ENCODE results near the gene LRRK2.
"Not testable (repeated sequence)": the region's sequence is repeated elsewhere in the genome, so short reads cannot be mapped to it uniquely, and the experiment has no call there.

The LRRK2 gene

DNA sequence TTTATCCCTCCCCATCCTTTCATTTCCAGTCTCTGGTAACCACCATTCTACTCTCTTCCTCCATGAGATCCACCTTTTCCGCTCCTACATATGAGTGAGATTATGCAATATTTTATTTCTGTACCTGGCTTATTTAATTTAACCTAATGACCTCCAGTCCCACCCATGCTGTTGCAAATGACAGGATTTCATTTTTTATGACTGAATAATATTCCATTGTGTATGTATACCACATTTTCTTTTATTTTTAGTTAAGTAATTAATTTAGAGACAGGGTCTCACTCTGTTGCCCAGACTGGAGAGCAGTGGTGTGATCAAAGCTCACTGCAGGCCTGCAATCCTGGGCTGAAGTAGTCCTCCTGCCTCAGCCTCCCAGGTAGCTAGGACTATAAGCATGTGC lies 2.6 kb downstream of the LRRK2 start:
- Mint-ChIP-seq H3K36me3 (no peaks in the 10 kb centered on the region), H3K9me3 (ENCODE audit: low read depth) (no peaks in the 10 kb centered on the region), H3K4me3 (no peak overlapping the region), H3K27me3 (peaks cover 30% of the 10 kb centered on the region), H3K27ac (no peak overlapping the region), H3K4me1 (ENCODE audit: low read depth) (peaks cover 15% of the 10 kb centered on the region)

DNA sequence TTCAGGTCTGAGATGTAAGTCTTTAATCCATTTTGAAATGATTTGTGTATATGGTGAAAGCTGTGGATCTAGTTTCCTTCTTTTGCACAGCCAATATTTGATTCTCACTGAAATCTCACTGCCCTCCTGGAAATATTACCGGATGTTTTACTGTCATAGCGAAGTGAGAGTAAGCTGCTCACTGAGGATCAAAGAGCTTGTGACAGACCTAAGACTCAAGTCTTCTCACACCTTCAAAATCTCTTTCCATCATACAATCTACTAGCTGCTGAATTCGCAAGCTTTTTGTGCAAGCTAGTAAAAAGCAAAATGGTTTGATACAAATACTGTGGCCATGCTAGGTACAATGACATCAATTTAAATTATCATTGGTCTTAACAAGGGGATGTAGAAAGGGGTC lies 3.9 kb downstream of the LRRK2 start:
- no peaks in the 10 kb centered on the region for H3K36me3 Mint-ChIP-seq
- no peaks in the 10 kb centered on the region for H3K9me3 Mint-ChIP-seq (ENCODE audit: low read depth)
- peaks cover 14% of the 10 kb centered on the region for H3K4me1 Mint-ChIP-seq (ENCODE audit: low read depth)
- H3K4me3 Mint-ChIP-seq, result no peak overlapping the region
- H3K27ac Mint-ChIP-seq, result no peak overlapping the region
- H3K27me3 Mint-ChIP-seq, result peaks cover 25% of the 10 kb centered on the region

- H3K27ac Mint-ChIP-seq, result no peak overlapping the region
- peaks cover 8% of the 10 kb centered on the region for H3K4me1 Mint-ChIP-seq (ENCODE audit: low read depth)
- H3K36me3 Mint-ChIP-seq, result no peaks in the 10 kb centered on the region
- no peaks in the 10 kb centered on the region for H3K9me3 Mint-ChIP-seq (ENCODE audit: low read depth)
- peaks cover 19% of the 10 kb centered on the region for H3K27me3 Mint-ChIP-seq
- no peak overlapping the region for H3K4me3 Mint-ChIP-seq
Observed at GRCh38 chr12:40229690-40230651, 5.2 kb downstream of the LRRK2 start.

DNA sequence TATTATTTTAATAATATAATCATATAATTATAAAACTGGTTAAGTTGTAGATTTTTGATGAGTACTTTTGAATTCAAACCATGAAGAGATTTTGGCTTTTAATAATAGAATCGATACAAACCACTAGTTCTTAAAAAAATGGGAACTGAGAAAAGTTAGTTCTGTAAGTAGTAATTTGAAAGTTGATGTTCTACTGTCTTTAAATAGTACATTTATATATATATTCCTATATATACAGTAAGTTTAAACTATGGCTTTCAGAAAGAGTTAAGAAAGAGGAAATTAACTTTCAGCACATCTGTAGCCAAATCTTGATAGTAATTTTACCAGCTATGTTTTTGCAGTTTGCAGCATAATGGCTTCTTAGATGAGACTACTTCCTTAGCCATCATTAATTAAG lies 7.8 kb downstream of the LRRK2 start:
- Mint-ChIP-seq H3K4me1 (ENCODE audit: low read depth) (no peaks in the 10 kb centered on the region), H3K27me3 (peaks cover 10% of the 10 kb centered on the region)

DNA sequence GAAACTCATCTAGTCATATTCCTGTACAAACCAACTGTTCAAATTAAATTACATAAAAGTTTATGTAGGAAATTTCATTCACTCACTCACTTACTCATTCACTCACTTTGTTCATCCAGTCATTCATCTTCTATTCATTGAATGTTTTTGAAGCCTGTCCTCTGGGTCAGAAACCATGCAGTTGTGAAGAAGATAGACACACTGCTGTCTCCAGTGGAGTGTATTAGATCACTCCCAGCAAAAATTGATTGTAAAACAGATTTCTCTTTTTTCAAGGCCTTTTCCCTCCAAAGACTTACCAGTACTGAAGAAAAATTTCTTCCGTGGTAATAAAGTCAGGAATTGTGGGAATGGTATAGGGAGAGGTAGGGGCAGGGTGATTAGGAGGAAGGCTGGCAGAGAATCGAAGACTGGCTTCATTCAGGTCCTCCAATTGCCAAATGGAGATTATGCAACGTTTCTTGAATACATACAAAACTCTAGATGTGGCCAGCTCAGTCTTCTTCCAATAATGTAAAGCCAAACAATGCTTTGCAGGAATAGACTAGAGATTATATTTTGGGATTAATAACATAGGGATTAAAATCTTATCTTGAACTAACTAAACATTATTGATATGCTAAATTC lies 9.1 kb downstream of the LRRK2 start:
- no peaks in the 10 kb centered on the region for H3K4me1 Mint-ChIP-seq (ENCODE audit: low read depth)
- no peaks in the 10 kb centered on the region for H3K36me3 Mint-ChIP-seq
- H3K27ac Mint-ChIP-seq, result no peak overlapping the region
- peaks cover 4% of the 10 kb centered on the region for H3K27me3 Mint-ChIP-seq
- no peak overlapping the region for H3K4me3 Mint-ChIP-seq
- no peaks in the 10 kb centered on the region for H3K9me3 Mint-ChIP-seq (ENCODE audit: low read depth)

More for the DNA sequence above, 7.8 kb downstream of the LRRK2 start:
- Mint-ChIP-seq H3K36me3 (no peaks in the 10 kb centered on the region), H3K27ac (no peak overlapping the region), H3K4me3 (no peak overlapping the region), H3K9me3 (ENCODE audit: low read depth) (no peaks in the 10 kb centered on the region)

GRCh38 chr12:40236357-40236850 lies 11.6 kb downstream of the LRRK2 start:
- H3K4me1 Mint-ChIP-seq (ENCODE audit: low read depth), result no peaks in the 10 kb centered on the region

GRCh38 chr12:40238266-40238902 lies 13.6 kb downstream of the LRRK2 start:
- Mint-ChIP-seq H3K27ac (no peak overlapping the region), H3K4me3 (no peak overlapping the region), H3K4me1 (ENCODE audit: low read depth) (no peaks in the 10 kb centered on the region), H3K9me3 (ENCODE audit: low read depth) (no peaks in the 10 kb centered on the region), H3K27me3 (no peaks in the 10 kb centered on the region), H3K36me3 (no peaks in the 10 kb centered on the region)

More at GRCh38 chr12:40236357-40236850, 11.6 kb downstream of the LRRK2 start:
- Mint-ChIP-seq H3K27me3 (no peaks in the 10 kb centered on the region), H3K36me3 (no peaks in the 10 kb centered on the region), H3K27ac (no peak overlapping the region), H3K9me3 (ENCODE audit: low read depth) (no peaks in the 10 kb centered on the region), H3K4me3 (no peak overlapping the region)

GRCh38 chr12:40238979-40239378 lies 14.2 kb downstream of the LRRK2 start:
- Mint-ChIP-seq H3K9me3 (ENCODE audit: low read depth) (no peaks in the 10 kb centered on the region), H3K27ac (no peak overlapping the region), H3K27me3 (no peaks in the 10 kb centered on the region), H3K4me1 (ENCODE audit: low read depth) (no peaks in the 10 kb centered on the region), H3K4me3 (no peak overlapping the region), H3K36me3 (no peaks in the 10 kb centered on the region)

- Mint-ChIP-seq H3K4me1 (ENCODE audit: low read depth) (no peaks in the 10 kb centered on the region), H3K9me3 (ENCODE audit: low read depth) (no peaks in the 10 kb centered on the region), H3K4me3 (no peak overlapping the region), H3K27me3 (no peaks in the 10 kb centered on the region), H3K27ac (no peak overlapping the region), H3K36me3 (no peaks in the 10 kb centered on the region)
Observed at GRCh38 chr12:40240779-40241178, 16.0 kb downstream of the LRRK2 start.

DNA sequence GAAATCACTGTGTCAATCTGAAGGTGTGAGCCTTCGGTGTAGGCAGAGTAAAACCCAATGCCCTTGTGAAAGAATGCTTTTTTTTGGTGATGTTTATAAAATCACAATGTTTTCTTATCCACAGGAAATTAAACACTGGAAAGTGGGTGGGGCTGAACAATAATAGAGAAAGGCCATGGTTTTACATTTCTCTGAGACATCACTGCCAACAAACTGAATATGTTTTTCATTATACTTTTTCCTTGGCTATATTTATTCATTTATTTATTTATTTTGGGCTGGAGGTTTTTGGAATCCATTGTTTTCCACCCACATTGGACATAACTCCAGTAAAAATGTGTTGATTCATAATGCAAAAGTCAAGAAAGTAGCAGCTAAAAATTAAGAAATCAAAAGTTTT lies 16.9 kb downstream of the LRRK2 start:
- H3K27ac Mint-ChIP-seq, result no peak overlapping the region
- no peaks in the 10 kb centered on the region for H3K27me3 Mint-ChIP-seq
- H3K4me1 Mint-ChIP-seq (ENCODE audit: low read depth), result no peaks in the 10 kb centered on the region
- no peaks in the 10 kb centered on the region for H3K9me3 Mint-ChIP-seq (ENCODE audit: low read depth)
- H3K36me3 Mint-ChIP-seq, result no peaks in the 10 kb centered on the region
- no peak overlapping the region for H3K4me3 Mint-ChIP-seq

DNA sequence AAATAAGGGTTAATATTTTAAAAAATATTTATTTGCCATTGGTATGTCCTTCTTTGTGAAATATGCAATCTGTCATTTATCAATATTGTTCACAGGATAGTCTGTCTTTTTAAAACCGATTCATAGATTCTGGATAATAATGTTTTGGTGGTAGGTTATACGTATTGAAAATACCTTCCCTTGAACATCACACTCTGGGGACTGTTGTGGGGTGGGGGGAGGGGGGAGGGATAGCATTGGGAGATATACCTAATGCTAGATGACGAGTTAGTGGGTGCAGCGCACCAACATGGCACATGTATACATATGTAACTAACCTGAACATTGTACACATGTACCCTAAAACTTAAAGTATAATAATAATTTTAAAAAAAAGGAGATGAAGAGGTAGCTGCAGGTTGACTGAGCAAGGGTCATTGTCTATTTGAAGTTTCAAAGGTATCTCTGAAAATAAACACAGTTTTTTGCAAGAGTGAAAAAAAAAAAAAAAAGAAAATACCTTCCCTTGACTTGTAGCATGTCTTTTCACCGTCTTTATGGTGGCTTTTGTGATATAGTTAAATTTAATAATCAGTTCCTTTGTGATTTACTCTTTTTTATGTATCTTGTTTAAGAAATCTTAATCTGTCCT lies 19.8 kb downstream of the LRRK2 start:
- not testable (repeated sequence) for H3K9me3 Mint-ChIP-seq (ENCODE audit: low read depth); H3K4me3 Mint-ChIP-seq; H3K27me3 Mint-ChIP-seq; H3K36me3 Mint-ChIP-seq; H3K4me1 Mint-ChIP-seq (ENCODE audit: low read depth); H3K27ac Mint-ChIP-seq

- Mint-ChIP-seq H3K9me3 (ENCODE audit: low read depth) (no peaks in the 10 kb centered on the region), H3K4me3 (no peak overlapping the region), H3K36me3 (no peaks in the 10 kb centered on the region), H3K27me3 (peaks cover 2% of the 10 kb centered on the region), H3K27ac (no peak overlapping the region), H3K4me1 (ENCODE audit: low read depth) (no peaks in the 10 kb centered on the region)
Observed at GRCh38 chr12:40248034-40248433, 23.2 kb downstream of the LRRK2 start.

DNA sequence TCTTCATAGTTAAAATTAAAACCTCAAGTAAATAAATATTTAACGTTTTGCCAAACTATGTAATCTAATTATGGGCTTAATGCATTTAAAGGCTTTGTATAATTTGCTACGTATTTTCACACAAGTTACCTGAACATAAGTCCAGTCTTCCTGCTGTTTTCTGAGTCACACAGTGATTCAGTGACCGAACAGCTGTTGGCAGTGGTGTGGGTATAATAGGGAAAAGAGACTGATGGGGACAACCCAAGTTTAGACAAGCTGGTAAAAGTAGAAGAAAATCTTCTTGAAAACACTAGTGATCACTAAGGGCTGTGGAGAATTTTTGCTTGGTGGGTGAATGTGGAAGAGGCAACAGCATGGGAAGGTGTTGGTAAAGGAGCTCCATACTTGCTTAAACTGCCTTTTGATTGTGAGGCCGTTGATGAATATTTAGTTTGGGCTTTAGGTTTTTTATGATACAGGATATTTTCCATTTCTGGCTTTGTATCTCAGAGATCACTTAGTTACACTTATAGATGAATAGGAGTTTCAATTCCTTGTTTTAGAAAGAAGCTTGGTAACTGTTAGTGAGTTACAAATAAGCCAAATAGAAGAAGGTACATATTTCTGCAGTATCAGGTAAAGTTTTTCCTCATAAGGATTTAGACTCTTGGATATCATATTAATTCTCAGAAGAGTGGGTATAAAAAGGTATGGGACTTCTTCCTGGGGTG lies 23.9 kb downstream of the LRRK2 start:
- Mint-ChIP-seq H3K4me3 (no peak overlapping the region), H3K27me3 (peaks cover 2% of the 10 kb centered on the region), H3K4me1 (ENCODE audit: low read depth) (no peaks in the 10 kb centered on the region), H3K27ac (no peak overlapping the region), H3K36me3 (no peaks in the 10 kb centered on the region), H3K9me3 (ENCODE audit: low read depth) (no peaks in the 10 kb centered on the region)

- not testable (repeated sequence) for H3K4me1 Mint-ChIP-seq (ENCODE audit: low read depth)
Observed at GRCh38 chr12:40250652-40251051, 25.9 kb downstream of the LRRK2 start.

More at GRCh38 chr12:40250652-40251051, 25.9 kb downstream of the LRRK2 start:
- not testable (repeated sequence) for H3K36me3 Mint-ChIP-seq; H3K9me3 Mint-ChIP-seq (ENCODE audit: low read depth); H3K27ac Mint-ChIP-seq; H3K4me3 Mint-ChIP-seq; H3K27me3 Mint-ChIP-seq

Measured in activated naive CD8-positive, alpha-beta T cell (primary cell).